Measurements from ENCODE around the gene SP3. TPM values are rescaled to one million over a fixed set of nuclear protein-coding genes. Genes with fewer than 3 reads are reported as not detected.

SP3 gene
- total RNA-seq, 2 donors from 2014 or later = 70.0 to 74.4 TPM

- H3K27me3 ChIP-seq (replicated peaks; ENCODE audit: insufficient read depth) = no peaks in the 10 kb centered on the region
- H3K4me3 ChIP-seq = no peak overlapping the region
- TF ChIP-seq, protein P1, sequence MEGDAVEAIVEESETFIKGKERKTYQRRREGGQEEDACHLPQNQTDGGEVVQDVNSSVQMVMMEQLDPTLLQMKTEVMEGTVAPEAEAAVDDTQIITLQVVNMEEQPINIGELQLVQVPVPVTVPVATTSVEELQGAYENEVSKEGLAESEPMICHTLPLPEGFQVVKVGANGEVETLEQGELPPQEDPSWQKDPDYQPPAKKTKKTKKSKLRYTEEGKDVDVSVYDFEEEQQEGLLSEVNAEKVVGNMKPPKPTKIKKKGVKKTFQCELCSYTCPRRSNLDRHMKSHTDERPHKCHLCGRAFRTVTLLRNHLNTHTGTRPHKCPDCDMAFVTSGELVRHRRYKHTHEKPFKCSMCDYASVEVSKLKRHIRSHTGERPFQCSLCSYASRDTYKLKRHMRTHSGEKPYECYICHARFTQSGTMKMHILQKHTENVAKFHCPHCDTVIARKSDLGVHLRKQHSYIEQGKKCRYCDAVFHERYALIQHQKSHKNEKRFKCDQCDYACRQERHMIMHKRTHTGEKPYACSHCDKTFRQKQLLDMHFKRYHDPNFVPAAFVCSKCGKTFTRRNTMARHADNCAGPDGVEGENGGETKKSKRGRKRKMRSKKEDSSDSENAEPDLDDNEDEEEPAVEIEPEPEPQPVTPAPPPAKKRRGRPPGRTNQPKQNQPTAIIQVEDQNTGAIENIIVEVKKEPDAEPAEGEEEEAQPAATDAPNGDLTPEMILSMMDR (IDR thresholded peaks at IDR 0.05) = no peak
- peaks cover 41 to 81% of the 10 kb centered on the region in 2 donors for H3K4me1 ChIP-seq (ENCODE audit: control insufficient read depth in 1 of 2, low read depth in 2 of 2)
- no peak overlapping the region for H3K27ac ChIP-seq
- H3K36me3 ChIP-seq = no peaks in the 10 kb centered on the region
- DNase-seq (ENCODE audit: low spot score) (no peak), ATAC-seq (ENCODE audit: insufficient number of reproducible peaks, low FRiP score, low read depth) (no peak)
- H3K9me3 ChIP-seq = no peaks in the 10 kb centered on the region
Observed at GRCh38 chr2:173940208-173941020, 24.8 kb downstream of the SP3 start.

GRCh38 chr2:173938700-173939384 lies 26.3 kb downstream of the SP3 start:
- no peaks in the 10 kb centered on the region for H3K36me3 ChIP-seq
- no peak for ATAC-seq (ENCODE audit: insufficient number of reproducible peaks, low FRiP score, low read depth)

GRCh38 chr2:173935305-173935704 lies 29.9 kb downstream of the SP3 start:
- H3K27ac ChIP-seq = no peak overlapping the region
- H3K4me3 ChIP-seq = no peak overlapping the region
- H3K36me3 ChIP-seq = no peaks in the 10 kb centered on the region
- peaks cover 23 to 67% of the 10 kb centered on the region in 2 donors for H3K4me1 ChIP-seq (ENCODE audit: control insufficient read depth in 1 of 2, low read depth in 2 of 2)
- ATAC-seq (ENCODE audit: insufficient number of reproducible peaks, low FRiP score, low read depth) (no peak), DNase-seq (ENCODE audit: low spot score) (no peak)
- TF ChIP-seq, protein P1 (IDR thresholded peaks at IDR 0.05) = no peak
- H3K27me3 ChIP-seq (replicated peaks; ENCODE audit: insufficient read depth) = no peaks in the 10 kb centered on the region
- no peaks in the 10 kb centered on the region for H3K9me3 ChIP-seq

More at GRCh38 chr2:173938700-173939384, 26.3 kb downstream of the SP3 start:
- no peaks in the 10 kb centered on the region for H3K9me3 ChIP-seq
- H3K4me1 ChIP-seq (ENCODE audit: control insufficient read depth in 1 of 2, low read depth in 2 of 2) = peaks cover 43 to 87% of the 10 kb centered on the region in 2 donors
- no peak overlapping the region for H3K4me3 ChIP-seq
- H3K27ac ChIP-seq = no peak overlapping the region
- no peaks in the 10 kb centered on the region for H3K27me3 ChIP-seq (replicated peaks; ENCODE audit: insufficient read depth)
- TF ChIP-seq, protein P1 (IDR thresholded peaks at IDR 0.05) = no peak
- DNase-seq (ENCODE audit: low spot score) = no peak

DNA sequence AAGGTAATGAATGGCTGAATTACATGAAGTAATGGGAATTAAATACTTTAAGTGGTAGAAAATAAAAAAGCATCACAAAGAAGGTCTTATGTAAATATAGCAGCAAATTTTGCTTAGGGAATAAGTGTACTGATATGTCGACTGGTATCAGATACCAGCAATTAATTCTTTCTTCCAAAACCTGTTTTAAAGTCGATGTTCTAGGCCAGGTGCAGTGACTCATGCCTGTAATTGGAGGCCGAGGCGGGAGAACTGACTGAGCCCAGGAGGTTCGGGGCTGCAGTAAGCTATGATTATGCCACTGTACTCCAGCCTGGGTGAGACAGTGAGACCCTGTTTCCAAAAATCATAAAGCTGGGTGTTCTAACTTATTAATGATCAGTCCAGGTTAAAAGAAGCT lies 30.3 kb downstream of the SP3 start:
- TF ChIP-seq, protein P1 (IDR thresholded peaks at IDR 0.05) = no peak
- H3K27ac ChIP-seq = no peak overlapping the region
- no peaks in the 10 kb centered on the region for H3K27me3 ChIP-seq (replicated peaks; ENCODE audit: insufficient read depth)
- DNase-seq (ENCODE audit: low spot score) (no peak), ATAC-seq (ENCODE audit: insufficient number of reproducible peaks, low FRiP score, low read depth) (no peak)
- no peaks in the 10 kb centered on the region for H3K36me3 ChIP-seq
- H3K9me3 ChIP-seq = no peaks in the 10 kb centered on the region
- H3K4me1 ChIP-seq (ENCODE audit: control insufficient read depth in 1 of 2, low read depth in 2 of 2) = peaks cover 19 to 63% of the 10 kb centered on the region in 2 donors
- no peak overlapping the region for H3K4me3 ChIP-seq

DNA sequence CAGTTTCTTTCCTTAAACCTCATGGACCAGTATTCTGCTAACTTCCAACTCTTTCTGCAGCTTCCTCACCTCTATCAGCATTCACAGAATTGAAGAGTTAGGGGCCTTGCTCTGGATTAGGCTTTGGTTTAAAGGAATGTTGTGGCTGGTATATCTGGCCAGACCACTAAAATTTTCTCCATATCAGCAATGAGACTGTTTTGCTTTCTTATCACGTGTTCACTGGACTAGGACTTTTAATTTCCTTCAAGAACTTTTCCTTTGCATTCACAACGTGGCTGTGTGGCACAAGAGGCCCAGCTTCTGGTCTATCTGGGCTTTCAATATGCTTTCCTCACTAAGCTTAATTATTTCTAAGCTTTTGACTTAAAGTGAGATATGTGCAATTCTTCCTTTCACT lies 33.4 kb downstream of the SP3 start:
- Histone ChIP-seq H3K9me3 (no peaks in the 10 kb centered on the region), H3K36me3 (peaks cover 3% of the 10 kb centered on the region), H3K4me3 (no peak overlapping the region), H3K27ac (no peak overlapping the region), H3K4me1 (ENCODE audit: control insufficient read depth in 1 of 2, low read depth in 2 of 2) (peaks cover 19 to 35% of the 10 kb centered on the region in 2 donors), H3K27me3 (replicated peaks; ENCODE audit: insufficient read depth) (no peaks in the 10 kb centered on the region)
- TF ChIP-seq, protein P1 (IDR thresholded peaks at IDR 0.05) = no peak
- ATAC-seq (ENCODE audit: insufficient number of reproducible peaks, low FRiP score, low read depth) (no peak), DNase-seq (ENCODE audit: low spot score) (no peak)
